AG10803 (cell line): ENCODE measurements around the gene LPP.

Experiments used
- DNase-seq: peaks from one replicate; pipeline ENCODE4 v3.0.0; 2010; ENCODE audit warnings: low read depth
- H3K4me3 ChIP-seq: 2 replicates; pipeline ENCODE4 v1.5.1; 2011; ENCODE audit warnings: mild to moderate bottlenecking, low read length, control low read depth
- TF ChIP-seq, protein P1 (sequence below): conservative IDR thresholded peaks from 2 replicates; pipeline ENCODE4 v1.5.1; 2011; ENCODE audit warnings: mild to moderate bottlenecking, low read length, control low read depth, inconsistent platforms

The LPP gene

DNA sequence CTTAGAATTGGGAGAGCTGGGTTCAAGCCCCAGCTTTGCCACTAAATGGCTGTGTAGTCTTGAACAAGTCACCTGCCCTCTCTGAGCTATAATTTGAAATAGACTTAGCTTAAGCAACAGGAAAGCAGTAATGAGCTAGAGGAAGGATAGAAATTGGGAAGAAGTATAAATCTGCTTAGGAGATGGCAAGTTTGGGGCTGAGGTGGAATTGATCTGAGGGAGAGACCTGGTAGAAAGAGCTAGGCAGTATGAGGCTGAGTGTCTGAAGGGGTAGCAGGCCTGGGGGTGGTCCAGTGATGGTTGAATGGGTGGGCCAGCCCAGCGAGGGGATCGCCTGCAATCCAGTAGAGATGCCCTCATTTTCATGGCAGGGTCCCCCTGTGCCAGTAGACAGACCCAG is 22.9 kb downstream of the LPP start:
- no peak for DNase-seq
- no peak overlapping the region for H3K4me3 ChIP-seq
- TF ChIP-seq, protein P1, sequence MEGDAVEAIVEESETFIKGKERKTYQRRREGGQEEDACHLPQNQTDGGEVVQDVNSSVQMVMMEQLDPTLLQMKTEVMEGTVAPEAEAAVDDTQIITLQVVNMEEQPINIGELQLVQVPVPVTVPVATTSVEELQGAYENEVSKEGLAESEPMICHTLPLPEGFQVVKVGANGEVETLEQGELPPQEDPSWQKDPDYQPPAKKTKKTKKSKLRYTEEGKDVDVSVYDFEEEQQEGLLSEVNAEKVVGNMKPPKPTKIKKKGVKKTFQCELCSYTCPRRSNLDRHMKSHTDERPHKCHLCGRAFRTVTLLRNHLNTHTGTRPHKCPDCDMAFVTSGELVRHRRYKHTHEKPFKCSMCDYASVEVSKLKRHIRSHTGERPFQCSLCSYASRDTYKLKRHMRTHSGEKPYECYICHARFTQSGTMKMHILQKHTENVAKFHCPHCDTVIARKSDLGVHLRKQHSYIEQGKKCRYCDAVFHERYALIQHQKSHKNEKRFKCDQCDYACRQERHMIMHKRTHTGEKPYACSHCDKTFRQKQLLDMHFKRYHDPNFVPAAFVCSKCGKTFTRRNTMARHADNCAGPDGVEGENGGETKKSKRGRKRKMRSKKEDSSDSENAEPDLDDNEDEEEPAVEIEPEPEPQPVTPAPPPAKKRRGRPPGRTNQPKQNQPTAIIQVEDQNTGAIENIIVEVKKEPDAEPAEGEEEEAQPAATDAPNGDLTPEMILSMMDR: no peak

DNA sequence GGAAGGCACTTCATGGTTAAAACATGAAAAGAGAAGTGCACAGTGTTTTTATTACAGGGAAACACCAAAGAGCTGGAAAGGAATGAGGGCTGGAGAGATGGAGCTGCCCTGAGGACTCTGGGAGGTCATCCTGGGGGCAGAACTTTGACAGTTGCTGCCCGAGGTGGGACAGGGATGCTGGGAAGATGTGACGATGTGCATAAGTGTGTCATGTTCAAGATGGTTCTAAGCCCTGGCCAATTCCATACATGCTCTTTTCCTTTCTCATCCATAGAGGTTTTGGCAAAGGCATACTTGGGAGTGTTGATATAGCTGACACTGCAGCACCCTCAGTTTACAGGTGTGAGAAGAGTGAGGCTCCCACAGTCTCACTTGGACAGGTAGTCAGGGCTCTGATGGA is 23.8 kb downstream of the LPP start:
- H3K4me3 ChIP-seq: no peak overlapping the region
- no peak for DNase-seq
- TF ChIP-seq, protein P1: no peak

DNA sequence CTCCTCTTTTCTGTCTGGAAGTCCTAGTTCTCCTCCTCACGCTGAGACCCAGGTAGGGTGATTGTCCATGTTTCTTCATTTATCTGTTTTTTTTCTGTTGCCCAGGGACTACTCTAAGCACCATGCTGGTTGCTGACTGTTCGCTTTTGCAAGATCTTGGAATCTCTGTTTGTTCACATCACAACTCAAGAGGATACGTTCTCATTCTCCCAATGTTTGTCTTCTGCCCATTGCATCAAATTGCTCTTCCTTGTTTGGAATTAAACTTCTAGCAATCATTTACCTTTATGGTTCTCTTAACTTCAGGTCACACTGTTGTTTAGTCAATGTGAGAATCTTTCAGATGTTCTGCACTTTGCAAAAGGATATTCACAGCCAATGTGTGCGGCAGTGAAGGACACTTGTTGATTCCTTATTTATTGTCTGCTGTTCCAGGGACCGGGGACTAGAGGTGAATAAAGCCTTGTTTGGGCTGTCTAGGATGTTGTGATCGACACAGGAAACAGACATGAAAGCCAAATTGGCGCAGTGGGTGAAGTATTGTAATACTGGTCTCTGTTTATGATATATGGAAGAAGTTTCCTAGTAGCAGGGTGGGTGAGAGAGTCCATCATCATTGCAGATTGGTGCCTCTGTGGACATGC is 24.5 kb downstream of the LPP start:
- no peak for DNase-seq
- no peak overlapping the region for H3K4me3 ChIP-seq
- TF ChIP-seq, protein P1: no peak

DNA sequence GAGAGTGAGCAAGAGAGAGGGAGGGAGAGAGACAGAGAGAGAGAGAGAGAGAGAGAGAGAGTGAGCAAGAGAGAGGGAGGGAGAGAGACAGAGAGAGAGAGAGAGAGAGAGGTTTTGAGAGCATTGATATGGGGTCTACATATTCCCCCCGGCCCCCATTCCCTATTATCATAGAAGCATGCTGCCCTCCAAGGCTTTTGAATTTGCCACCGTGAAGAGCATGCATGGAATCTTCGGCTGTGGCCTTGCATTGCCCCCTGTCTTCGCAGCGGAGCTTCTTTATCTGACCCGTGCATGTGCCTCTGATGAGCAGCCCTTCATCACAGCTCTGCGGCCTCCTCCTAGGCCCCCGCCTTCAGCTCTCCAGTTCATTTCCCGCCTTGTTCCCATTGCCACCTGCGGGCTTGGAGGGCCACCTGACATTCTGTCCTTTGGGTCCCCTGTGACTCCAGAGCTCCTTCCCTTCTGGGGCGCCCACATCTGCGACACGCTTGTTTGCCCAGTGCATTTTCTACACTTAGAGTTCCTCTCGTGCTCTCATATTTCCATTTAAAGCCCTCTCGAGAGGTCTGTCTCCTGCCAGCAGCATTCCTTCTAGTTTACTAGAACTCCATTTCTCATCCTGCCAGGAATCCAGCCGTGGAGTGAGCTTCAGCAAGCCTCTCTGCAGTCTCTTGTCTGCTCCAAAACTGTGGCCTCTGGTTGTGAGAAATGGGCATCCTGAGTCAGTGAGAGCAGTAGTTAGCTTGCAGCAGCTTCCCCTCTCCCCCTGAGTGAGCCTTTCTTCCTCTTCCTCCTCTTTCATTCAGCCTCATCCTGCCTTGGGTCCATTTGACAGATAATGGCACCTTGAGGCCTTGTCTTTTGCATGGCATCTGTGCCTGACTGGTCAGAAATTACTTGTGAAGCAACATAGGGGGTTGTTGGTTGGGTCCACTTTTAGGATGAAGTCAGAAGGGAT is 25.3 kb downstream of the LPP start:
- DNase-seq: peak; percentile 90
- TF ChIP-seq, protein P1: peak; percentile 16; the same call in 1 of the 2 replicates
- no peak overlapping the region for H3K4me3 ChIP-seq

DNA sequence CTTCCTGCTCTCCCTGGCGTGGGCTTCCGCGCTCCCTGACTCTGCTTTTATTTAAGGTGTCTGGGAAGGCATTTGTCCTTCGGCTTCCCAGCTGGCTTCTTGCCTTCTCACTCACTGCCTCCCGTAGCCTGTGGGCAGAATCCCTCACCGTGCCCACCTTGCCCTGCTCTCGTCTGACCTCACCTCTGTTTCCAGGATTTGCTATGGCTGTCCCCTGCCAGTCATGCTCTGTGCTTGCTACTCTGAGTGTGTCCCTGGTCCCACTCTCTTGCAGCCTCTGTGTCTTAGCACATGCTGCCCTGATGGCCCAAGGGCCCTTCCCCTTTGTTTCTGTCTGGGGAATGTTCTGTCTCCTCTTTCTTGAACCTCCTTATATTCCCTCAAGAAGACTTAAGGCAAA is 26.2 kb downstream of the LPP start:
- DNase-seq: no peak
- no peak overlapping the region for H3K4me3 ChIP-seq
- TF ChIP-seq, protein P1: no peak

DNA sequence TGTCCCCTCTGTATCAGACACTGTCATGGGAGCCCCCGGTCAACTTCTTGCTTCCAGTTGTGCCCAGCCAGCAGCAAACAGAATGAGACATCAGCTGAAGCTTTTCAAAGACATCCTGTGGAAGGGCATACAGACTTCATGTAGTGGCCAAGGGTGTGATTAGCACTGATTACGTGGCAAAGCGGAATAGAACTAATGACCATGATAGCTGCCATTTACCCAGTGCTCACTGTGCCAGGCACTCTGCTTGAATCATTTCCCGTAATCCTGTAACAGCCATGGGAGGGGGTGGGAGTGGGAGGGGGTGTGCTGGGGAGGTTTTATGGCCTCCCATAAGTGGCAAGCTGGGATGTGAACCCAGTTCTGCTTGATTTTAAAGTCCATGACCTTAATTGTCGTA is 29.5 kb downstream of the LPP start:
- no peak overlapping the region for H3K4me3 ChIP-seq
- TF ChIP-seq, protein P1: no peak
- DNase-seq: no peak
